Thyroid gland (tissue), 4 donors: ENCODE results near the gene PKP4. TPM values are rescaled to one million over a fixed set of nuclear protein-coding genes. Genes with fewer than 3 reads are reported as not detected.

Experiments used
- DNase-seq, 2 donors: peaks; one replicate each; pipeline ENCODE4 v3.0.0-alpha.2; 2019
- H3K27ac ChIP-seq, 3 donors: fragments of 200-600 bp; sonication (generic); 1 replicate in 2 of 3; 2 replicates in 1 of 3; pipeline ENCODE4 v1.5.1; 2016 to 2019; ENCODE audit warnings: mild to moderate bottlenecking in 1 of 3, moderate library complexity in 1 of 3
- H3K27me3 ChIP-seq: fragments of 200-600 bp; sonication (generic); one replicate; pipeline ENCODE4 v1.5.1; 2019
- H3K36me3 ChIP-seq, 2 donors: fragments of 200-600 bp; sonication (generic); one replicate each; pipeline ENCODE4 v1.5.1; 2016 to 2019
- H3K4me1 ChIP-seq, 2 donors: fragments of 200-600 bp; sonication (generic); one replicate each; pipeline ENCODE4 v1.5.1; 2017 to 2019
- H3K4me3 ChIP-seq, 3 donors: fragments of 200-600 bp; sonication (generic); replicated peaks in 1 of 3; 1 replicate in 2 of 3; 2 replicates in 1 of 3; pipeline ENCODE4 v1.5.1; 2016; ENCODE audit warnings: mild to moderate bottlenecking in 1 of 3
- H3K9me3 ChIP-seq: fragments of 200-600 bp; sonication (generic); one replicate; pipeline ENCODE4 v1.5.1; 2017
- CTCF ChIP-seq, 6 experiments: fragments of 200-600 bp in 3 of 6; fragments of 450-650 bp in 3 of 6; sonication (generic) in 3 of 6; IDR thresholded peaks; one replicate each; pipeline ENCODE4 v1.5.1; 2016 to 2019; ENCODE audit warnings: antibody characterized with exemption in 6 of 6, mild to moderate bottlenecking in 2 of 6, inconsistent platforms in 1 of 6, moderate library complexity in 1 of 6
- POLR2A ChIP-seq, 2 donors: fragments of 450-650 bp; IDR thresholded peaks; one replicate each; pipeline ENCODE4 v1.6.1; 2017; ENCODE audit warnings: antibody characterized with exemption in 2 of 2, mild to moderate bottlenecking in 2 of 2, moderate library complexity in 1 of 2
- WGBS, 2 donors: methylation state at CpG; one replicate each; pipeline ENCODE4 v1.1.5; 2017; 5-methylcytosine and 5-hydroxymethylcytosine counted together
- intact Hi-C: fragments of 100-400 bp; cut with DNase I; formaldehyde crosslinking; loops from one replicate; pipeline ENCODE4 v1.15.1; 2023
- total RNA-seq, 4 donors: library from RNA; depleted of rRNA; stranded (reverse); fragments of >200 nt; gene quantifications; one replicate each; pipeline ENCODE4 v1.2.3, GENCODE V29; 2016

PKP4 gene
- total RNA-seq, 4 donors from 2014 or later: 117 to 155 (median 136) TPM

GRCh38 chr2:158676295-158676694 is 219.5 kb downstream of the PKP4 start:
- Histone ChIP-seq H3K27me3 (no peaks in the 10 kb centered on the region), H3K4me1 (peaks cover 4 to 7% of the 10 kb centered on the region in 2 donors), H3K4me3 (no peak overlapping the region), H3K9me3 (no peaks in the 10 kb centered on the region), H3K36me3 (peaks cover 21 to 24% of the 10 kb centered on the region in 2 donors), H3K27ac (peak overlapping the region in 1 of 3 donors; percentile 0)
- 57 to 72% methylated on average over 3 of the region's 3 CpGs for WGBS, 2 donors
- DNase-seq: peak; percentile 71 to 78
- no peak for TF ChIP-seq POLR2A (IDR thresholded peaks at IDR 0.05)
- no peak for TF ChIP-seq CTCF (IDR thresholded peaks at IDR 0.05)
- intact Hi-C loops: no loop called here

- TF ChIP-seq CTCF (IDR thresholded peaks at IDR 0.05) (no peak), POLR2A (IDR thresholded peaks at IDR 0.05) (no peak)
- Histone ChIP-seq H3K9me3 (no peaks in the 10 kb centered on the region), H3K36me3 (peaks cover 21 to 24% of the 10 kb centered on the region in 2 donors), H3K4me1 (peaks cover 3 to 4% of the 10 kb centered on the region in 2 donors), H3K4me3 (no peak overlapping the region), H3K27me3 (no peaks in the 10 kb centered on the region), H3K27ac (peak overlapping the region in 1 of 3 donors; percentile 0)
- WGBS, 2 donors: 80 to 82% methylated on average over 7 of the region's 7 CpGs
- DNase-seq: peak; percentile 51 to 55
- intact Hi-C loops: no loop called here
These were observed 219.9 kb downstream of the PKP4 start for GRCh38 chr2:158676696-158677095.

GRCh38 chr2:158677542-158677941 is 220.8 kb downstream of the PKP4 start:
- TF ChIP-seq CTCF (IDR thresholded peaks at IDR 0.05) (no peak), POLR2A (IDR thresholded peaks at IDR 0.05) (no peak)
- no peaks in the 10 kb centered on the region for H3K27me3 ChIP-seq
- H3K4me1 ChIP-seq: no peaks in the 10 kb centered on the region
- peaks cover 21 to 24% of the 10 kb centered on the region in 2 donors for H3K36me3 ChIP-seq
- H3K4me3 ChIP-seq: no peak overlapping the region
- no peak for DNase-seq
- H3K27ac ChIP-seq: no peak overlapping the region
- WGBS, 2 donors: 86 to 89% methylated on average over 4 of the region's 4 CpGs
- intact Hi-C loops: no loop called here
- H3K9me3 ChIP-seq: no peaks in the 10 kb centered on the region

- H3K4me3 ChIP-seq: no peak overlapping the region
- intact Hi-C loops: no loop called here
- H3K27me3 ChIP-seq: no peaks in the 10 kb centered on the region
- no peak for TF ChIP-seq CTCF (IDR thresholded peaks at IDR 0.05)
- TF ChIP-seq POLR2A (IDR thresholded peaks at IDR 0.05): no peak
- WGBS, 2 donors: 50 to 97% methylated on average over 2 of the region's 2 CpGs
- DNase-seq: no peak
- no peak overlapping the region for H3K27ac ChIP-seq
- peaks cover 0 to 13% of the 10 kb centered on the region in 2 donors for H3K36me3 ChIP-seq
- H3K9me3 ChIP-seq: no peaks in the 10 kb centered on the region
- no peaks in the 10 kb centered on the region for H3K4me1 ChIP-seq
These were observed 225.1 kb downstream of the PKP4 start for GRCh38 chr2:158681816-158682215.

GRCh38 chr2:158685646-158686045 is 228.9 kb downstream of the PKP4 start:
- WGBS, 2 donors: 54 to 59% methylated on average over 3 of the region's 3 CpGs
- Histone ChIP-seq H3K4me3 (no peak overlapping the region), H3K4me1 (no peaks in the 10 kb centered on the region), H3K27me3 (no peaks in the 10 kb centered on the region), H3K27ac (no peak overlapping the region), H3K36me3 (peaks cover 0 to under 1% of the 10 kb centered on the region in 2 donors), H3K9me3 (no peaks in the 10 kb centered on the region)
- TF ChIP-seq CTCF (IDR thresholded peaks at IDR 0.05) (no peak), POLR2A (IDR thresholded peaks at IDR 0.05) (no peak)
- intact Hi-C loops: no loop called here
- no peak for DNase-seq
